ENCODE results near the gene PLEKHH1.

Gene PLEKHH1

DNA sequence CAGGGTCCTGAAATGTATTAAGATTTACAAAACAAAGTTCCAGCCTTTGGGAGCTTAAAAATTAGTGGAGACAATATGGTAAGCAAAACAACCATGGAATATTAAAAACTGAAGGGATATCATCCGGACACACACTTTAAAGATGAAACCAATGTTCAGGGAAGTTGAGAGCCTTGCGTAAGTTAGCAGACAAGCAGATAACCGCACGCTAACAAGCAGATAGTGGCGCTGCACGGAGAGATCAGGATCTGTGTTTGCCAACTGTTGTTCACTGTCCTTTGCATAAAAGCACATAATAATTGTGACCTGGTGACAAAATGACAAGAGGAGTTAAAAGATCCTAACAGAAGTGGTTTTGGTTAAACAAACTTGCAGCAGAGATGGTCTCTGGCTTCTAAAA is 30.2 kb upstream of the PLEKHH1 start:
- TF ChIP-seq, protein P1, sequence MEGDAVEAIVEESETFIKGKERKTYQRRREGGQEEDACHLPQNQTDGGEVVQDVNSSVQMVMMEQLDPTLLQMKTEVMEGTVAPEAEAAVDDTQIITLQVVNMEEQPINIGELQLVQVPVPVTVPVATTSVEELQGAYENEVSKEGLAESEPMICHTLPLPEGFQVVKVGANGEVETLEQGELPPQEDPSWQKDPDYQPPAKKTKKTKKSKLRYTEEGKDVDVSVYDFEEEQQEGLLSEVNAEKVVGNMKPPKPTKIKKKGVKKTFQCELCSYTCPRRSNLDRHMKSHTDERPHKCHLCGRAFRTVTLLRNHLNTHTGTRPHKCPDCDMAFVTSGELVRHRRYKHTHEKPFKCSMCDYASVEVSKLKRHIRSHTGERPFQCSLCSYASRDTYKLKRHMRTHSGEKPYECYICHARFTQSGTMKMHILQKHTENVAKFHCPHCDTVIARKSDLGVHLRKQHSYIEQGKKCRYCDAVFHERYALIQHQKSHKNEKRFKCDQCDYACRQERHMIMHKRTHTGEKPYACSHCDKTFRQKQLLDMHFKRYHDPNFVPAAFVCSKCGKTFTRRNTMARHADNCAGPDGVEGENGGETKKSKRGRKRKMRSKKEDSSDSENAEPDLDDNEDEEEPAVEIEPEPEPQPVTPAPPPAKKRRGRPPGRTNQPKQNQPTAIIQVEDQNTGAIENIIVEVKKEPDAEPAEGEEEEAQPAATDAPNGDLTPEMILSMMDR (IDR thresholded peaks at IDR 0.05): no peak
- Mint-ChIP-seq H3K27me3 (ENCODE audit: low read depth, poor library complexity) (peaks cover 38% of the 10 kb centered on the region), H3K27ac (no peak overlapping the region), H3K4me1 (no peaks in the 10 kb centered on the region), H3K4me3 (no peak overlapping the region), H3K36me3 (ENCODE audit: low read depth) (no peaks in the 10 kb centered on the region), H3K9me3 (no peaks in the 10 kb centered on the region)
- DNase-seq: no peak

DNA sequence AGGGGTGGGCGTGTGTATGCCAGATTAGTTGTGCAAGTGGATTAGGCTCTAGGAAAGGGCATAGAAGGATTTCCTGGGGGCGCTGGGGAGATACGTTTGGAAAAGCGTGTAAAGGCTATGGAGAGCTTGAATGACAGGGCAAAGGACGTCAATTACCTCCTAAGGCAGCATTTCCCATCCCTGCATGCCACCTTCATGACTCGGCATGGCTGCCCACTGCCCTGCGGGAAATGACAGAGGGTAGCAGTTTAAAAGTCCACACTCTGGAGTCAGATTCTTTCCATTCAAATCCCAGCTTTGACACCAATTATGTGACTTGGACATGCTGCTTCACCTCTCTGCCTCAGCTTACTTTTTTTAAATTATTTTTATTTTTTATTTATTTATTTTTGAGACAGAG is 29.8 kb upstream of the PLEKHH1 start:
- no peaks in the 10 kb centered on the region for H3K4me1 Mint-ChIP-seq
- peaks cover 38% of the 10 kb centered on the region for H3K27me3 Mint-ChIP-seq (ENCODE audit: low read depth, poor library complexity)
- no peak overlapping the region for H3K4me3 Mint-ChIP-seq
- no peak for DNase-seq
- no peaks in the 10 kb centered on the region for H3K9me3 Mint-ChIP-seq
- TF ChIP-seq, protein P1 (IDR thresholded peaks at IDR 0.05): no peak
- H3K36me3 Mint-ChIP-seq (ENCODE audit: low read depth): no peaks in the 10 kb centered on the region
- H3K27ac Mint-ChIP-seq: no peak overlapping the region

DNA sequence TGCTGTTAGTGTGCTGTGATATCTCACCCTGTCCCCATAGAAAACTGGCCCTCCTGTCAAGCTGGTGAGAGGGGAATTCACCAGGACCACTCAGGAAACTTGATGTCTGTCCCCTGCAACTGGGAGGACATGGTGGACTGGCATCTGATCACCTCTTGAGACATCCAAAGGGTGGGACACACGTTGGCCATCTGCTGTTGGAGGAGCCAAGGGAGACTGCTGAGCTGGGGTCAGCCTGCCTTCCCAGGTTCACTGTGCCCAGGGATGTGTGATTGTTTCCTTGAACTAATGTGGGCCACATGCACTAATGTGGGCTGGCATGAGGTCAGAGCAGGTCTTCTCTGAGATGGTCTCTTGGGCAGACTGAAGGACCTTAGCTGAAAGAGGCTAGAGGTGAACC is 27.8 kb upstream of the PLEKHH1 start:
- Mint-ChIP-seq H3K27me3 (ENCODE audit: low read depth, poor library complexity) (peaks cover 47% of the 10 kb centered on the region), H3K4me1 (no peaks in the 10 kb centered on the region), H3K27ac (no peak overlapping the region), H3K4me3 (no peak overlapping the region), H3K36me3 (ENCODE audit: low read depth) (no peaks in the 10 kb centered on the region), H3K9me3 (no peaks in the 10 kb centered on the region)
- TF ChIP-seq, protein P1 (IDR thresholded peaks at IDR 0.05): no peak
- no peak for DNase-seq

DNA sequence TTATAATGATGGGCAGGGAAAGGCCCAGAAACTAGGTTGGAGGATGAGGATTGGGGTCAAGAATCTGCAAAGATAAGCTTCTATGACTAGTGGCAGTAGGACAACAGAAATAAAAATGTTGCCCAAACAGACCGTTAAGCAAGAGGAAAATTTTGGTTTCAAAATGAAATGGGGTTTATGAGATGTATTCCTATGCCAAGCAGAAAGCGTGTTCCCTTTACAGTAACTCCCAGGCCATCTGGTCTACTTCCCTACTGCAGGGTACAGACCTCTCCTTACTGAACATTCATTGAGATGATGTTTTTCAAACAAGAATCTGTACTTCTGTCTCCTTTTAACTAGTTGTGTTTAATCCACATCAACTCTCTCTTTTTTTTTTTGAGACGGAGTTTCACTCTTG is 24.1 kb upstream of the PLEKHH1 start:
- H3K27me3 Mint-ChIP-seq (ENCODE audit: low read depth, poor library complexity): peaks cover 80% of the 10 kb centered on the region
- no peak for DNase-seq
- no peak overlapping the region for H3K27ac Mint-ChIP-seq
- H3K36me3 Mint-ChIP-seq (ENCODE audit: low read depth): no peaks in the 10 kb centered on the region
- no peaks in the 10 kb centered on the region for H3K9me3 Mint-ChIP-seq
- H3K4me3 Mint-ChIP-seq: no peak overlapping the region
- no peaks in the 10 kb centered on the region for H3K4me1 Mint-ChIP-seq
- TF ChIP-seq, protein P1 (IDR thresholded peaks at IDR 0.05): no peak

DNA sequence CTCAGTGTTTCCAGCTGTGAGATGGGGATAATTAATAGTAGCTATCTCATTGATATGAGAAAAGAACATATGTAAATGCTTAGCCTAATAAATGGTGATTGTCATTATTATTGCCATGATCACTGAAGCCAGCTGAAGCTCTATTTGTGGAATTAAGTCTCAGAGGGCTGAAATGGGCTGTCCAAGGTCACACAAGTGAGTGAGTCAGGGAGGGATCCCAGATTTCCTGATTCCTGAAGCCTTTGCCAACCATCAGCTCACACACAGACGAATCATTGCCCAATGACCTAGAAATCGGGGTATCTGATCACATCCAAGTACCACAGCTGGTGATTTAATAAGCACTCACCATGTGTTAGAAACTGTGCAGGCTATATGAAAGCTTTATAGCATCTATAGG is 23.0 kb upstream of the PLEKHH1 start:
- Mint-ChIP-seq H3K4me1 (no peaks in the 10 kb centered on the region), H3K27ac (no peak overlapping the region), H3K4me3 (no peak overlapping the region), H3K27me3 (ENCODE audit: low read depth, poor library complexity) (peaks cover 84% of the 10 kb centered on the region), H3K9me3 (no peaks in the 10 kb centered on the region), H3K36me3 (ENCODE audit: low read depth) (no peaks in the 10 kb centered on the region)
- TF ChIP-seq, protein P1 (IDR thresholded peaks at IDR 0.05): no peak
- DNase-seq: no peak

DNA sequence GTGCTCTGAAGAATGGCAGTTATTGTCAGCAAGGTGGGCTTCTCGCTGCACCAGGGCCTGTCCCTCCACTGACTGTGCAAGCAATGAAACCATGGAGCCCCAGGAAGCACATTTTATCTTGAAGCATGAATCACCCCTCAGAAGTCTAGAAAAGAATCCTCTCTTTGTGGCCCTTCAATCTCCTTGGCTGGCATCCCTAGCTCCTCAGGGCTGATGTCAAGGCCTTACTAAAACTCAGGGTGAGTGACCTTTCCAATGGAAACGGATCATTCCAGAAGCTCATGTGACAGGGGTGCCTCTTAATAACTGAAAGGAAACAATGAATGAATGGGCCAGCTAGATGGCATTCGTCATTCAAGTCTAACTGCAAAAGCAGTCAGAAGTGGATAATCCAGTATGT is 22.3 kb upstream of the PLEKHH1 start:
- Mint-ChIP-seq H3K27me3 (ENCODE audit: low read depth, poor library complexity) (peaks cover 86% of the 10 kb centered on the region), H3K4me1 (no peaks in the 10 kb centered on the region), H3K4me3 (no peak overlapping the region), H3K36me3 (ENCODE audit: low read depth) (no peaks in the 10 kb centered on the region), H3K9me3 (no peaks in the 10 kb centered on the region), H3K27ac (no peak overlapping the region)
- TF ChIP-seq, protein P1 (IDR thresholded peaks at IDR 0.05): no peak
- DNase-seq: no peak

Measured in nephron progenitor cell (in vitro differentiated cells).